HepG2 (cell line): ENCODE measurements around the gene SQOR. TPM values are rescaled to one million over a fixed set of nuclear protein-coding genes. Genes with fewer than 3 reads are reported as not detected.

ENCODE experiments used
- ARNT ChIP-seq: fragments of 450-650 bp; IDR thresholded peaks from 2 replicates; pipeline ENCODE4 v1.6.1; 2017
- ERF ChIP-seq: IDR thresholded peaks from 2 replicates; pipeline ENCODE4 v1.6.1; 2018; ENCODE audit warnings: missing biosample characterization, missing genetic modification reagents
- HNRNPL ChIP-seq: fragments of 200-400 bp; formaldehyde crosslinking; IDR thresholded peaks from 2 replicates; pipeline ENCODE4 v1.6.1; 2017; ENCODE audit warnings: mild to moderate bottlenecking, low read depth, low read length
- POGZ ChIP-seq: sonication (generic); formaldehyde crosslinking; IDR thresholded peaks from 2 replicates; pipeline ENCODE4 v1.4.0; 2020; ENCODE audit warnings: mild to moderate bottlenecking, missing genetic modification reagents
- POLR2G ChIP-seq: fragments of 200-400 bp; formaldehyde crosslinking; IDR thresholded peaks from 2 replicates; pipeline ENCODE4 v1.6.1; 2018; ENCODE audit warnings: mild to moderate bottlenecking, low read depth, low read length, moderate library complexity
- REL ChIP-seq: sonication (generic); formaldehyde crosslinking; conservative IDR thresholded peaks from 2 replicates; pipeline ENCODE4 v1.8.0; 2022; ENCODE audit warnings: mild to moderate bottlenecking, missing genetic modification reagents, moderate library complexity
- RXRA ChIP-seq: sonication (generic); formaldehyde crosslinking; IDR thresholded peaks from 2 replicates; pipeline ENCODE4 v1.5.1; 2020; ENCODE audit warnings: missing genetic modification reagents
- SRSF1 ChIP-seq: fragments of 200-400 bp; formaldehyde crosslinking; optimal IDR thresholded peaks from 2 replicates; pipeline ENCODE3; 2017; ENCODE audit warnings: mild to moderate bottlenecking, low read depth, low read length, moderate library complexity
- SSRP1 ChIP-seq: IDR thresholded peaks from 2 replicates; pipeline ENCODE4 v1.6.1; 2016; ENCODE audit warnings: control low read depth
- TBX2 ChIP-seq: sonication (generic); formaldehyde crosslinking; IDR thresholded peaks from 2 replicates; pipeline ENCODE4 v1.5.0; 2020; ENCODE audit warnings: missing genetic modification reagents, mild to moderate bottlenecking, borderline replicate concordance
- ZNF451 ChIP-seq: sonication (generic); formaldehyde crosslinking; IDR thresholded peaks from 2 replicates; pipeline ENCODE4 v1.5.0; 2020; ENCODE audit warnings: mild to moderate bottlenecking, missing genetic modification reagents
- polyA plus RNA-seq, 8 experiments: library from polyadenylated mRNA; depleted of rRNA in 3 of 8; stranded (reverse) in 7 of 8; unstranded in 1 of 8; fragments of >200 nt; fragmentation: Illumina TruSeq in 4 of 8; extraction: Trizol in 4 of 8; gene quantifications; 2 replicates each; pipeline versions ENCODE4 v1.2.1 to v1.2.3, GENCODE V29; 2011 to 2016; ENCODE audit warnings: low read depth in 4 of 8, missing spikeins in 1 of 8, mixed read lengths in 1 of 8; ENCODE audit not compliant: insufficient read depth in 1 of 8
- total RNA-seq, 5 experiments: library from RNA; depleted of rRNA; stranded (reverse); fragments of >200 nt; fragmentation: Illumina TruSeq; extraction: Trizol; gene quantifications; 2 replicates each; pipeline ENCODE4 v1.2.3, GENCODE V29; 2016; ENCODE audit warnings: low read depth in 1 of 5
- TF ChIP-seq, protein P1 (sequence below): sonication (generic); formaldehyde crosslinking; IDR thresholded peaks from 2 replicates; pipeline ENCODE4 v1.8.1; 2023; ENCODE audit warnings: mild to moderate bottlenecking, missing genetic modification reagents
- TF ChIP-seq, protein P2 (sequence below): IDR thresholded peaks from 2 replicates; pipeline ENCODE4 v1.4.0; 2020; ENCODE audit warnings: mild to moderate bottlenecking, missing genetic modification reagents
- TF ChIP-seq, protein P3 (sequence below): sonication (generic); formaldehyde crosslinking; IDR thresholded peaks from 2 replicates; pipeline ENCODE4 v1.4.0; 2020; ENCODE audit warnings: missing genetic modification reagents
- TF ChIP-seq, protein P4 (sequence below): sonication (generic); formaldehyde crosslinking; IDR thresholded peaks from 2 replicates; pipeline ENCODE4 v1.5.0; 2020; ENCODE audit warnings: missing genetic modification reagents
- TF ChIP-seq, protein P5 (sequence below): sonication (generic); formaldehyde crosslinking; IDR thresholded peaks from 2 replicates; pipeline ENCODE4 v1.4.0; 2020; ENCODE audit warnings: missing genetic modification reagents

The SQOR gene
- total and polyA plus RNA-seq, 2 of the 13 experiments (the other 11 are each of a cell fraction or from before 2014, with no cell fraction given): 19.3 to 19.4 TPM

DNA sequence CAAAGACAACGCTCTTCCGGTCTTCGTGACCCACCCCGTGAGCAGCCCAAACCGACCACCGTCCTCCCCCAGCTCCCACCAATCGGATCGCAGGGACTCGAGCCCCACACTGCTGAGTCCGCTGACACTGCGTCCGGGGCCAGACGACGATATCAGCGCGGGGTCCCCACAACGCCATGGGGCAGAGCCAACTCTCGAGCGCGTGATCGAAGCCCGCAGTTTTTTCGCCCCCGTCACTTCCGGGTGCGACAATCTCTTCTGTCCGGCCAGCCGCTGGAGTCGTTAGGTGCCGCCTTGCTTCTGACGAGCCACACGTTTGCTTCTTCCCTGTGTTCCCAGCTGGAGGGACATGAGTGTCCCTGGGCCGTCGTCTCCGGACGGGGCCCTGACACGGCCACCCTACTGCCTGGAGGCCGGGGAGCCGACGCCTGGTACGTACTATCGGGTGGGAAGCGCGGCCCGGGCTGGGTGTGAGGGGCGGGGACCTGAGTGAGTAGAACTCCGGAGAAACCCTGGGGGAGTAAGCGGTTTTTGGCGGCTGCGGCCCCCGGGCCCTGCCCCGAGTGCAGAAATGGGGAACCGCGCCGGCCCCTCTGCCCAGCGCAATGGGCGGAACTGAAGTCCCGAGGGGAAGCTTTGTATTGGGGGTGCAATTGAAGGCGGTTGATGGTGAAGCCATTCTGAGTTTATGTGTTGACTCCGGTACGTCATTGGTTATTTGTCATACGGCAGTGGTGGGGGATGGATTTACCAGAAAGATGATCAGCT, 47.5 kb upstream of the SQOR start, which contains the start of gene BLOC1S6 (continued):
- TF ChIP-seq, protein P1, sequence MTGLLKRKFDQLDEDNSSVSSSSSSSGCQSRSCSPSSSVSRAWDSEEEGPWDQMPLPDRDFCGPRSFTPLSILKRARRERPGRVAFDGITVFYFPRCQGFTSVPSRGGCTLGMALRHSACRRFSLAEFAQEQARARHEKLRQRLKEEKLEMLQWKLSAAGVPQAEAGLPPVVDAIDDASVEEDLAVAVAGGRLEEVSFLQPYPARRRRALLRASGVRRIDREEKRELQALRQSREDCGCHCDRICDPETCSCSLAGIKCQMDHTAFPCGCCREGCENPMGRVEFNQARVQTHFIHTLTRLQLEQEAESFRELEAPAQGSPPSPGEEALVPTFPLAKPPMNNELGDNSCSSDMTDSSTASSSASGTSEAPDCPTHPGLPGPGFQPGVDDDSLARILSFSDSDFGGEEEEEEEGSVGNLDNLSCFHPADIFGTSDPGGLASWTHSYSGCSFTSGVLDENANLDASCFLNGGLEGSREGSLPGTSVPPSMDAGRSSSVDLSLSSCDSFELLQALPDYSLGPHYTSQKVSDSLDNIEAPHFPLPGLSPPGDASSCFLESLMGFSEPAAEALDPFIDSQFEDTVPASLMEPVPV (CRISPR knock-in tag): peak; percentile 94
- TF ChIP-seq, protein P2, sequence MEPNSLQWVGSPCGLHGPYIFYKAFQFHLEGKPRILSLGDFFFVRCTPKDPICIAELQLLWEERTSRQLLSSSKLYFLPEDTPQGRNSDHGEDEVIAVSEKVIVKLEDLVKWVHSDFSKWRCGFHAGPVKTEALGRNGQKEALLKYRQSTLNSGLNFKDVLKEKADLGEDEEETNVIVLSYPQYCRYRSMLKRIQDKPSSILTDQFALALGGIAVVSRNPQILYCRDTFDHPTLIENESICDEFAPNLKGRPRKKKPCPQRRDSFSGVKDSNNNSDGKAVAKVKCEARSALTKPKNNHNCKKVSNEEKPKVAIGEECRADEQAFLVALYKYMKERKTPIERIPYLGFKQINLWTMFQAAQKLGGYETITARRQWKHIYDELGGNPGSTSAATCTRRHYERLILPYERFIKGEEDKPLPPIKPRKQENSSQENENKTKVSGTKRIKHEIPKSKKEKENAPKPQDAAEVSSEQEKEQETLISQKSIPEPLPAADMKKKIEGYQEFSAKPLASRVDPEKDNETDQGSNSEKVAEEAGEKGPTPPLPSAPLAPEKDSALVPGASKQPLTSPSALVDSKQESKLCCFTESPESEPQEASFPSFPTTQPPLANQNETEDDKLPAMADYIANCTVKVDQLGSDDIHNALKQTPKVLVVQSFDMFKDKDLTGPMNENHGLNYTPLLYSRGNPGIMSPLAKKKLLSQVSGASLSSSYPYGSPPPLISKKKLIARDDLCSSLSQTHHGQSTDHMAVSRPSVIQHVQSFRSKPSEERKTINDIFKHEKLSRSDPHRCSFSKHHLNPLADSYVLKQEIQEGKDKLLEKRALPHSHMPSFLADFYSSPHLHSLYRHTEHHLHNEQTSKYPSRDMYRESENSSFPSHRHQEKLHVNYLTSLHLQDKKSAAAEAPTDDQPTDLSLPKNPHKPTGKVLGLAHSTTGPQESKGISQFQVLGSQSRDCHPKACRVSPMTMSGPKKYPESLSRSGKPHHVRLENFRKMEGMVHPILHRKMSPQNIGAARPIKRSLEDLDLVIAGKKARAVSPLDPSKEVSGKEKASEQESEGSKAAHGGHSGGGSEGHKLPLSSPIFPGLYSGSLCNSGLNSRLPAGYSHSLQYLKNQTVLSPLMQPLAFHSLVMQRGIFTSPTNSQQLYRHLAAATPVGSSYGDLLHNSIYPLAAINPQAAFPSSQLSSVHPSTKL (CRISPR knock-in tag): peak; percentile 67
- TF ChIP-seq RXRA (peak; percentile 64; the same call in 1 of the 2 replicates), TBX2 (CRISPR knock-in tag) (peak; percentile 83), ERF (CRISPR knock-in tag) (0 out of 2 replicates have a peak, but pooled peaks have one; percentile 63), POGZ (CRISPR knock-in tag) (peak; percentile 97), HNRNPL (peak; percentile 70; the same call in 1 of the 2 replicates), REL (peak; percentile 66; the same call in 1 of the 2 replicates), SRSF1 (peak; percentile 76), POLR2G (peak; percentile 93), ZNF451 (CRISPR knock-in tag) (0 out of 2 replicates have a peak, but pooled peaks have one; percentile 30), ARNT (no peak), SSRP1 (CRISPR knock-in tag) (0 out of 2 replicates have a peak, but pooled peaks have one; percentile 22)
- TF ChIP-seq, protein P3, sequence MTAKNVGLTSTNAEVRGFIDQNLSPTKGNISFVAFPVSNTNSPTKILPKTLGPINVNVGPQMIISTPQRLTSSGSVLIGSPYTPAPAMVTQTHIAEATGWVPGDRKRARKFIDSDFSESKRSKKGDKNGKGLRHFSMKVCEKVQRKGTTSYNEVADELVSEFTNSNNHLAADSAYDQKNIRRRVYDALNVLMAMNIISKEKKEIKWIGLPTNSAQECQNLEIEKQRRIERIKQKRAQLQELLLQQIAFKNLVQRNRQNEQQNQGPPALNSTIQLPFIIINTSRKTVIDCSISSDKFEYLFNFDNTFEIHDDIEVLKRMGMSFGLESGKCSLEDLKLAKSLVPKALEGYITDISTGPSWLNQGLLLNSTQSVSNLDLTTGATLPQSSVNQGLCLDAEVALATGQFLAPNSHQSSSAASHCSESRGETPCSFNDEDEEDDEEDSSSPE: peak; percentile 81
- TF ChIP-seq, protein P4, sequence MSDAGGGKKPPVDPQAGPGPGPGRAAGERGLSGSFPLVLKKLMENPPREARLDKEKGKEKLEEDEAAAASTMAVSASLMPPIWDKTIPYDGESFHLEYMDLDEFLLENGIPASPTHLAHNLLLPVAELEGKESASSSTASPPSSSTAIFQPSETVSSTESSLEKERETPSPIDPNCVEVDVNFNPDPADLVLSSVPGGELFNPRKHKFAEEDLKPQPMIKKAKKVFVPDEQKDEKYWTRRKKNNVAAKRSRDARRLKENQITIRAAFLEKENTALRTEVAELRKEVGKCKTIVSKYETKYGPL (CRISPR knock-in tag): no peak
- TF ChIP-seq, protein P5, sequence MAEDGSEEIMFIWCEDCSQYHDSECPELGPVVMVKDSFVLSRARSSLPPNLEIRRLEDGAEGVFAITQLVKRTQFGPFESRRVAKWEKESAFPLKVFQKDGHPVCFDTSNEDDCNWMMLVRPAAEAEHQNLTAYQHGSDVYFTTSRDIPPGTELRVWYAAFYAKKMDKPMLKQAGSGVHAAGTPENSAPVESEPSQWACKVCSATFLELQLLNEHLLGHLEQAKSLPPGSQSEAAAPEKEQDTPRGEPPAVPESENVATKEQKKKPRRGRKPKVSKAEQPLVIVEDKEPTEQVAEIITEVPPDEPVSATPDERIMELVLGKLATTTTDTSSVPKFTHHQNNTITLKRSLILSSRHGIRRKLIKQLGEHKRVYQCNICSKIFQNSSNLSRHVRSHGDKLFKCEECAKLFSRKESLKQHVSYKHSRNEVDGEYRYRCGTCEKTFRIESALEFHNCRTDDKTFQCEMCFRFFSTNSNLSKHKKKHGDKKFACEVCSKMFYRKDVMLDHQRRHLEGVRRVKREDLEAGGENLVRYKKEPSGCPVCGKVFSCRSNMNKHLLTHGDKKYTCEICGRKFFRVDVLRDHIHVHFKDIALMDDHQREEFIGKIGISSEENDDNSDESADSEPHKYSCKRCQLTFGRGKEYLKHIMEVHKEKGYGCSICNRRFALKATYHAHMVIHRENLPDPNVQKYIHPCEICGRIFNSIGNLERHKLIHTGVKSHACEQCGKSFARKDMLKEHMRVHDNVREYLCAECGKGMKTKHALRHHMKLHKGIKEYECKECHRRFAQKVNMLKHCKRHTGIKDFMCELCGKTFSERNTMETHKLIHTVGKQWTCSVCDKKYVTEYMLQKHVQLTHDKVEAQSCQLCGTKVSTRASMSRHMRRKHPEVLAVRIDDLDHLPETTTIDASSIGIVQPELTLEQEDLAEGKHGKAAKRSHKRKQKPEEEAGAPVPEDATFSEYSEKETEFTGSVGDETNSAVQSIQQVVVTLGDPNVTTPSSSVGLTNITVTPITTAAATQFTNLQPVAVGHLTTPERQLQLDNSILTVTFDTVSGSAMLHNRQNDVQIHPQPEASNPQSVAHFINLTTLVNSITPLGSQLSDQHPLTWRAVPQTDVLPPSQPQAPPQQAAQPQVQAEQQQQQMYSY: 0 out of 2 replicates have a peak, but pooled peaks have one; percentile 17
